GM12878 (cell line): ENCODE results near the gene ABCC1. TPM values are rescaled to one million over a fixed set of nuclear protein-coding genes. Genes with fewer than 3 reads are reported as not detected.

Experiments used
- ATAC-seq: fragments of 200-7000 bp; cut with Tn5 transposase; 3 replicates; pipeline ENCODE4 v1.9.1; 2020; ENCODE audit warnings: mild to moderate bottlenecking, moderate library complexity
- BruUV-seq: library from RNA; stranded (reverse); fragments of 400-500 nt; replicated peaks from 2 replicates; lab custom pipeline; 2021; lab: Mats Ljungman, UMichigan
- CTCF ChIA-PET: fragments of 300-600 bp; sonication (Branson Sonifier 250); formaldehyde crosslinking; extraction: SDS; loops from one replicate; lab custom pipeline; 2021; ENCODE audit warnings: inconsistent platforms; lab: Yijun Ruan, JAX
- POLR2A ChIA-PET: fragments of 350-600 bp; formaldehyde crosslinking; extraction: SDS; loops from one replicate; lab custom pipeline; 2021; ENCODE audit warnings: inconsistent platforms; lab: Charles Lee
- RAD21 ChIA-PET: fragments of 300-600 bp; sonication (Branson Sonifier 250); formaldehyde crosslinking; loops from one replicate; lab custom pipeline; 2023; ENCODE audit warnings: antibody characterized with exemption; ENCODE audit not compliant: unreplicated experiment; lab: Charles Lee
- SMC1A ChIA-PET: fragments of 300-600 bp; sonication (Branson Sonifier 250); formaldehyde crosslinking; loops from one replicate; lab custom pipeline; 2023; ENCODE audit not compliant: unreplicated experiment, uncharacterized antibody; lab: Charles Lee
- DNase-seq: peaks from one replicate; pipeline ENCODE4 v3.0.0-alpha.2; 2011; ENCODE audit warnings: low read depth, low spot score
- FAIRE-seq: peaks from 3 replicates; lab custom pipeline; 2011; peaks lifted over from hg19 to GRCh38; lab: Jason Lieb, UNC
- H2AFZ ChIP-seq: 2 replicates; pipeline ENCODE4 v1.6.0; 2011; ENCODE audit warnings: low read depth, low read length, control low read depth; ENCODE audit not compliant: control insufficient read depth
- H3K27ac ChIP-seq: 2 replicates; pipeline ENCODE4 v1.5.1; 2011; ENCODE audit warnings: control low read depth; ENCODE audit not compliant: control insufficient read depth, insufficient read depth
- H3K27me3 ChIP-seq, 2 experiments: replicated peaks in 1 of 2; 2 replicates each; pipeline versions ENCODE4 v1.6.0 to v1.6.1; 2011; ENCODE audit warnings: low read length in 1 of 2; ENCODE audit not compliant: control insufficient read depth in 2 of 2, insufficient read depth in 2 of 2
- H3K36me3 ChIP-seq, 2 experiments: 2 replicates each; pipeline ENCODE4 v1.5.1; 2011; ENCODE audit warnings: low read length in 1 of 2; ENCODE audit not compliant: control insufficient read depth in 2 of 2, insufficient read depth in 2 of 2
- H3K4me1 ChIP-seq: 2 replicates; pipeline ENCODE4 v1.6.1; 2011; ENCODE audit warnings: mild to moderate bottlenecking, low read length, moderate library complexity, mixed read lengths; ENCODE audit not compliant: control insufficient read depth, insufficient read depth
- H3K4me2 ChIP-seq: 2 replicates; pipeline ENCODE4 v1.6.0; 2011; ENCODE audit warnings: control low read depth; ENCODE audit not compliant: control insufficient read depth, insufficient read depth
- H3K4me3 ChIP-seq: fragments of 200-600 bp; sonication (generic); 2 replicates; pipeline ENCODE4 v1.5.1; 2016
- H3K79me2 ChIP-seq: 2 replicates; pipeline ENCODE4 v1.6.0; 2011; ENCODE audit warnings: low read length; ENCODE audit not compliant: control insufficient read depth, insufficient read depth
- H3K9ac ChIP-seq: 2 replicates; pipeline ENCODE4 v1.8.0; 2011; ENCODE audit warnings: low read length, control low read depth, mixed read lengths; ENCODE audit not compliant: control insufficient read depth, insufficient read depth
- H3K9me3 ChIP-seq: replicated peaks from 3 replicates; pipeline ENCODE4 v1.5.1; 2011; ENCODE audit warnings: mild to moderate bottlenecking, low read length; ENCODE audit not compliant: control insufficient read depth, insufficient read depth
- H4K20me1 ChIP-seq: 2 replicates; pipeline ENCODE4 v1.6.0; 2011; ENCODE audit not compliant: control insufficient read depth, insufficient read depth
- JUND ChIP-seq: IDR thresholded peaks from 2 replicates; pipeline ENCODE4 v1.6.1; 2012; ENCODE audit warnings: low read depth, mild to moderate bottlenecking, low read length, improper control_type of control experiment, moderate library complexity
- REST ChIP-seq: IDR thresholded peaks from 2 replicates; pipeline ENCODE4 v1.6.1; 2012; ENCODE audit warnings: mild to moderate bottlenecking, low read depth, low read length
- ZSCAN29 ChIP-seq: fragments of 450-650 bp; IDR thresholded peaks from 2 replicates; pipeline ENCODE4 v1.6.1; 2017; ENCODE audit warnings: mild to moderate bottlenecking, moderate library complexity
- WGBS: methylation state at CpG from one replicate; pipeline ENCODE4 v1.1.6; 2016; ENCODE audit warnings: low lambda C conversion rate; ENCODE audit not compliant: insufficient replicate concordance, insufficient coverage; ENCODE audit errors: missing lambda C conversion rate; 5-methylcytosine and 5-hydroxymethylcytosine counted together
- in situ Hi-C: fragments of 300-500 bp; cut with MboI; formaldehyde crosslinking; loops from 9 replicates; pipeline ENCODE4 v1.14.3; 2018; ENCODE audit warnings: mixed read lengths
- intact Hi-C: fragments of 100-400 bp; cut with micrococcal nuclease; formaldehyde crosslinking; loops from one replicate; pipeline ENCODE4 v1.14.2; 2022; ENCODE audit not compliant: unreplicated experiment
- polyA plus RNA-seq, 11 experiments: library from polyadenylated mRNA; depleted of rRNA in 4 of 11; unstranded in 6 of 11; stranded (reverse) in 5 of 11; fragments of >200 nt; fragmentation: Nextera tagmentation in 4 of 11; fragmentation: Illumina TruSeq in 1 of 11; extraction: Ambion mirVana in 4 of 11; extraction: Trizol in 1 of 11; gene quantifications; 1 replicate in 1 of 11; 2 replicates in 10 of 11; pipeline versions ENCODE4 v1.2.1 to v1.2.3, GENCODE V29; 2011 to 2016; ENCODE audit warnings: inconsistent platforms in 2 of 11, missing spikeins in 2 of 11, low read depth in 1 of 11
- total RNA-seq, 4 experiments: library from RNA; depleted of rRNA in 3 of 4; stranded (reverse); fragments of >200 nt in 3 of 4; fragmentation: Illumina TruSeq in 1 of 4; extraction: Trizol in 1 of 4; gene quantifications; 2 replicates each; pipeline versions ENCODE4 v1.2.1 to v1.2.3, GENCODE V29; 2013 to 2021
- TF ChIP-seq, protein P1 (sequence below): IDR thresholded peaks from 2 replicates; pipeline ENCODE4 v1.6.1; 2012; ENCODE audit warnings: low read depth, low read length, improper control_type of control experiment

The ABCC1 gene
- total and polyA plus RNA-seq, 10 of the 15 experiments (the other 5 are each of a cell fraction or from before 2014, with no cell fraction given), result 3.2 to 44.6 (median 14.5) TPM

GRCh38 chr16:16146380-16147315, 197.2 kb downstream of the ABCC1 start:
- Histone ChIP-seq H3K4me3 (no peak overlapping the region), H3K9ac (no peak overlapping the region), H4K20me1 (no peaks in the 10 kb centered on the region), H3K36me3 (peaks cover 6 to 12% of the 10 kb centered on the region in 2 experiments), H3K4me2 (no peak overlapping the region), H3K27me3 (no peaks in the 10 kb centered on the region), H3K9me3 (no peaks in the 10 kb centered on the region), H3K79me2 (no peaks in the 10 kb centered on the region), H2AFZ (no peak overlapping the region)
- ChIA-PET RAD21 (no interaction called here), POLR2A (no interaction called here), SMC1A (no interaction called here), CTCF (no interaction called here)
- DNase-seq, result no peak
- BruUV-seq, result no TSS peak
- no peak for FAIRE-seq
- no peak for ATAC-seq
- intact Hi-C loops, result no loop called here
- TF ChIP-seq, protein P1, sequence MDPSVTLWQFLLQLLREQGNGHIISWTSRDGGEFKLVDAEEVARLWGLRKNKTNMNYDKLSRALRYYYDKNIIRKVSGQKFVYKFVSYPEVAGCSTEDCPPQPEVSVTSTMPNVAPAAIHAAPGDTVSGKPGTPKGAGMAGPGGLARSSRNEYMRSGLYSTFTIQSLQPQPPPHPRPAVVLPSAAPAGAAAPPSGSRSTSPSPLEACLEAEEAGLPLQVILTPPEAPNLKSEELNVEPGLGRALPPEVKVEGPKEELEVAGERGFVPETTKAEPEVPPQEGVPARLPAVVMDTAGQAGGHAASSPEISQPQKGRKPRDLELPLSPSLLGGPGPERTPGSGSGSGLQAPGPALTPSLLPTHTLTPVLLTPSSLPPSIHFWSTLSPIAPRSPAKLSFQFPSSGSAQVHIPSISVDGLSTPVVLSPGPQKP, result no peak
- TF ChIP-seq, all 136 proteins: peak for 0
- H3K27ac ChIP-seq, result no peak overlapping the region
- 97% methylated on average over 14 of the region's 14 CpGs for WGBS
- in situ Hi-C loops, result no loop called here
- H3K4me1 ChIP-seq, result no peaks in the 10 kb centered on the region

DNA sequence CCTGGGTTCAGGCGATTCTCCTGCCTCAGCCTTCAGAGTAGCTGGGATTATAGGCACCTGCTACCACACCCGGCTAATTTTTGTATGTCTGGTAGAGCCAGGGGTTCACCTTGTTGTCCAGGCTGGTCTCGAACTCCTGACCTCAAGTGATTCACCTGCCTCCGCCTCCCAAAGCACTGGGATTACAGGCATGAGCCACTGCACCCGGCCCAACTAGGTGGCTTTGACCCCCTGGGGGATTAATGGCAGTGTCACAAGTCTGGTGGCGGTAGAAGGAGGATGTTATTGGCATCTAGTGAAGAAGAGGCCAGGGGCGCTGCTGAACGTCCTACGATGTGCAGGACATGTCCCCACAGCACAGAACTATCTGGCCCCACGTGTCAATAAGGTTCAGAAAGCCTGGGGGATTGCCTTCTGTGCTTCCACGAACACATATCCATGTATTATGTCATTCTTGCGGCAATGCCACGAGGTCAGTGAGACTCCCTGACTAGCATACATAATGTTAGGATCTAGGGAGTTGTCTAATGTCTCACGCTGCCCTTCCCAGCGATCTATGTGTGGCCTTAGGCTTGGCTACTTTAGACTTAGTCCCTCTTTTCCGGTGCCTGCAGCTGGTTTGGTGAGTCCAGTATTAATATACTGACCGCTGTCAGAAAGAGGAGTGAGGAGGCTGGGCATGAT, 198.0 kb downstream of the ABCC1 start:
- Histone ChIP-seq H3K9ac (no peak overlapping the region), H3K27ac (no peak overlapping the region), H3K4me3 (no peak overlapping the region), H3K27me3 (no peaks in the 10 kb centered on the region), H3K4me1 (no peaks in the 10 kb centered on the region), H3K36me3 (peaks cover 4 to 9% of the 10 kb centered on the region in 2 experiments), H3K4me2 (no peak overlapping the region), H3K9me3 (no peaks in the 10 kb centered on the region), H2AFZ (no peak overlapping the region), H4K20me1 (no peaks in the 10 kb centered on the region), H3K79me2 (no peaks in the 10 kb centered on the region)
- DNase-seq, result no peak
- no TSS peak for BruUV-seq
- WGBS, result 89% methylated on average over 17 of the region's 17 CpGs
- intact Hi-C loops (no loop called here), in situ Hi-C loops (no loop called here)
- RAD21 ChIA-PET, result no interaction called here
- TF ChIP-seq REST, result no peak
- TF ChIP-seq ZSCAN29, result no peak
- TF ChIP-seq JUND, result no peak
- CTCF ChIA-PET, result interaction anchor here (0.6 kb wide), 1 partner anchor 58 kb away, joined by 4 read pairs; no protein-coding TSS in a partner anchor
- ATAC-seq, result no peak
- FAIRE-seq, result no peak
- SMC1A ChIA-PET, result no interaction called here
- POLR2A ChIA-PET, result no interaction called here
